Thoracic aorta (tissue), 2 donors: Measurements from ENCODE around the gene TMEM134. TPM values are rescaled to one million over a fixed set of nuclear protein-coding genes. Genes with fewer than 3 reads are reported as not detected.

ENCODE experiments used
- ATAC-seq: fragments of 150-250 bp; one replicate; pipeline ENCODE4 v1.8.0; 2017; ENCODE audit warnings: low read depth; ENCODE audit not compliant: insufficient number of reproducible peaks, low FRiP score
- DNase-seq: peaks from one replicate; pipeline ENCODE4 v3.0.0-alpha.2; 2020; ENCODE audit warnings: low spot score
- H3K27ac ChIP-seq, 2 donors: fragments of 200-600 bp; sonication (generic); 1 replicate in 1 of 2; 2 replicates in 1 of 2; pipeline ENCODE4 v1.5.1; 2016; ENCODE audit warnings: mild to moderate bottlenecking in 2 of 2, moderate library complexity in 2 of 2
- H3K27me3 ChIP-seq: fragments of 200-600 bp; sonication (generic); replicated peaks from 2 replicates; pipeline ENCODE4 v1.6.0; 2016; ENCODE audit warnings: mild to moderate bottlenecking; ENCODE audit not compliant: insufficient read depth
- H3K36me3 ChIP-seq: fragments of 200-600 bp; sonication (generic); one replicate; pipeline ENCODE4 v1.5.1; 2016
- H3K4me1 ChIP-seq, 2 donors: fragments of 200-600 bp; sonication (generic); 1 replicate in 1 of 2; 2 replicates in 1 of 2; pipeline versions ENCODE4 v1.5.1 to v1.6.0; 2016; ENCODE audit warnings: low read depth in 2 of 2, mild to moderate bottlenecking in 1 of 2; ENCODE audit not compliant: control insufficient read depth in 1 of 2
- H3K4me3 ChIP-seq: fragments of 200-600 bp; sonication (generic); 2 replicates; pipeline ENCODE4 v1.5.1; 2016; ENCODE audit warnings: mild to moderate bottlenecking
- H3K9me3 ChIP-seq: fragments of 200-600 bp; sonication (generic); 2 replicates; pipeline ENCODE4 v1.5.1; 2016
- total RNA-seq, 2 donors: library from RNA; depleted of rRNA; stranded (reverse); fragments of >200 nt; gene quantifications; one replicate each; pipeline versions ENCODE4 v1.1.0 to v1.2.3, GENCODE V29; 2016
- TF ChIP-seq, protein P1 (sequence below): fragments of 200-600 bp; sonication (generic); IDR thresholded peaks from one replicate; pipeline ENCODE4 v1.5.1; 2019; ENCODE audit warnings: antibody characterized with exemption

The TMEM134 gene
- total RNA-seq, 2 donors from 2014 or later, result 66.7 to 67.7 TPM

DNA sequence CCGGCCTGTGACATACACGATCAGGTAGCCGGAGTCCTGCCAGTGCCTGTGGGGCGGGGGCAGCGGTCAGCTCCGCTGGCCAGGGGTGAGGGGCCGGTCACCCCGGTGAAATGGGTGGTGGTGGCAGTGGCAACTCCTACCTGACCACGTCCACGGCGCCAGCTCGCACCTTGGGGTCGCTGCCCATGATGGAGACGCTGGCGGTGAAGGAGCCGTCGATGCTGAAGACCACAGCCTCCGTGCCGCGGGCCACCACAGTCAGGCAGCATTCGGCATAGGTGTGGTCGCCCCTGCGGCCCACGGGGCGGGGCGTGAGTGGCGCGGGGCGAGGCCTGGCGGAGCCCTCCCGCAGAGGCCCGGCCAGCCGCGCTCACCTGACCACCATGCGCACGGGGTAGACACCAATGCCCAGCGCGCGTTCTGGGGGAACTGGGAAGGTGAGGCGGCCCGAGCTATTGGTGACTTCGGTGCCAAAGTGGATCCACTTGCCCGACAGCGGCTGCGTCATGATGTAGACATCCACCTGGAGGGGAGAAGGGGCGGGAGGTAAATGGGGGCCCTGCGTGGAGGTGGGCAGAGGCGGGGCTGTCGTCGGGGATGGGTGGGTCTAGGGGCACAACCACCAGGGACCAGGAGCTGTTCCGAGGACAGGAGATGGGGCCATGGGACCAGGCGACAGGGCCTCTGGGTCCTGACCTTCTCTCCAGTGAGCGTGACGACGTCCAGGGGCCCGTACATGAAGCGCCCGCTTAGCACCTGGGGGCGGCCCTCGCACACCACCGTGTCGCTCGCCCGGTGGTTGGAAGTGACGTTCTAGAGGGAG lies 24.7 kb upstream of the TMEM134 start:
- H3K27me3 ChIP-seq, result no peaks in the 10 kb centered on the region
- no peak overlapping the region for H3K4me3 ChIP-seq
- DNase-seq (no peak), ATAC-seq (no peak)
- H3K9me3 ChIP-seq, result no peaks in the 10 kb centered on the region
- H3K4me1 ChIP-seq, result no peaks in the 10 kb centered on the region
- peaks cover 50% of the 10 kb centered on the region for H3K36me3 ChIP-seq
- H3K27ac ChIP-seq, result no peak overlapping the region
- TF ChIP-seq, protein P1, sequence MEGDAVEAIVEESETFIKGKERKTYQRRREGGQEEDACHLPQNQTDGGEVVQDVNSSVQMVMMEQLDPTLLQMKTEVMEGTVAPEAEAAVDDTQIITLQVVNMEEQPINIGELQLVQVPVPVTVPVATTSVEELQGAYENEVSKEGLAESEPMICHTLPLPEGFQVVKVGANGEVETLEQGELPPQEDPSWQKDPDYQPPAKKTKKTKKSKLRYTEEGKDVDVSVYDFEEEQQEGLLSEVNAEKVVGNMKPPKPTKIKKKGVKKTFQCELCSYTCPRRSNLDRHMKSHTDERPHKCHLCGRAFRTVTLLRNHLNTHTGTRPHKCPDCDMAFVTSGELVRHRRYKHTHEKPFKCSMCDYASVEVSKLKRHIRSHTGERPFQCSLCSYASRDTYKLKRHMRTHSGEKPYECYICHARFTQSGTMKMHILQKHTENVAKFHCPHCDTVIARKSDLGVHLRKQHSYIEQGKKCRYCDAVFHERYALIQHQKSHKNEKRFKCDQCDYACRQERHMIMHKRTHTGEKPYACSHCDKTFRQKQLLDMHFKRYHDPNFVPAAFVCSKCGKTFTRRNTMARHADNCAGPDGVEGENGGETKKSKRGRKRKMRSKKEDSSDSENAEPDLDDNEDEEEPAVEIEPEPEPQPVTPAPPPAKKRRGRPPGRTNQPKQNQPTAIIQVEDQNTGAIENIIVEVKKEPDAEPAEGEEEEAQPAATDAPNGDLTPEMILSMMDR, result no peak

DNA sequence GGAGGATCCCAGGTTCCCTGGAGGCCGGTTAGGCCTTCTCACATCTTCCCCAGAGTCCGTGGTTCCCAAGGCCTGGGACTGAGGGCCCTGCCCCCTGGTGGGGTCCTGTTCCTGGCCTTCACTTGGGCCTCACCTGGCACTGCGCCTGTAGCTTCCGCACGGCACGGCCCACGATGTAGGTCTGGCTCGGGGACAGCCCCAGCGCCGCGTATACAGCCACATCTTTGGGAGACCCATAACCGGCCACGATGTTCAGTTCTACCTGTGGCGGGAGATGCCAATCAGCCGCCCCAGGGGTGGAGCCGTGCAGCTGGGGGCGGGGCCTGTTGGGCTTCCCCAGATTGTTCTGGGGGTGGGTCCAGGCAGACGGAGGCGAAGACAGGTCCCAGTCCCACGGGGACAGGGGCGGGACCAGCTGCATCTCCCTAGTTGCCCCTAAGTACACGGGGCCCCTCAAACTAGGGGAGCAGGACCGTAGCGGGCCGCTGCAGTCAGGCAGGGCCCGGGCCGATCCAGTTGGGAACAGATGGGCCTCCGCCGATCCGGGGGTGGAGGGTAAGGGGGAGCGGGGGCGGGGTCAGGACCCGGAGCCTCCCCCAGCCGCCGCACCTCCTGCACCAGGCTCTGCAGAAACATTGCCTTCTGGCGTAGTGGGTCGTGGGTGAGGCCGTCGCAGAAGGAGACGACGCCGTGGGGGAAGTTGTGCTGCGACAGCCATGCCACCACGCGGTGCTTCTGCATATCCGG lies 23.9 kb upstream of the TMEM134 start:
- TF ChIP-seq, protein P1, result no peak
- no peaks in the 10 kb centered on the region for H3K4me1 ChIP-seq
- H3K27me3 ChIP-seq, result no peaks in the 10 kb centered on the region
- no peak overlapping the region for H3K4me3 ChIP-seq
- H3K27ac ChIP-seq, result no peak overlapping the region
- peaks cover 53% of the 10 kb centered on the region for H3K36me3 ChIP-seq
- ATAC-seq (no peak), DNase-seq (no peak)
- H3K9me3 ChIP-seq, result no peaks in the 10 kb centered on the region

DNA sequence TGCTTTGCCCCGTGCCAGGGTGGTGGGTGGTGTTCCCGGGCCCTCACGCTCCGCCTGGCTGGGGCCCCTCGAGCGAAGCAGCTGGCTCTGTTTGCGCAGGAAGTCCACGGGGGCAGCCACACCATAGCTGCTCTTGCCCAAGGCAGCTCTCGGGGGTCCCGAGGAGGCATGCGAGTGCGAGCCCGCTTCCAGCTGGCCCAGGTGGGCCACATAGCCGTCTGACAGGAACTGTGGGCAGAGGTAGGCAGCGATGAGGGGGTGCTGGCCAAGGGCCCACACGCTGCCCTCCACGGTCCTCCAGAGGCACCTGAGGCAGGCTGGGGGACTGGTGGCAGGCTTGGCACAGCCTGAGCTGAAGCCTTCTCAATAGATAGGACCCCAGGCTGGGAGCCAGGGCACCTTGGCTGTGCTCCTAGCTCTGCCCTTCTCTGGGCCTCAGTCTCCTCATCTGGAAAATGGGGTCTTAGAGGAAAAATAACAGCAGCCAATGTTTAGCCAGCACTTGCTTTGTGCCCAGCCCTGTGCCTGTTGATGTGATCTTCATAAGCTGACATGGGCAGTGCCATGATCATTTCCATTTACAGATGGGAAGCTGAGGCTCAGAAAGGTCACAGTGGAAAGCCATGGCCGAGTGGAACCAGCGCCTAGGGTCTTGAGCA lies 23.1 kb upstream of the TMEM134 start:
- DNase-seq (no peak), ATAC-seq (no peak)
- Histone ChIP-seq H3K4me1 (no peaks in the 10 kb centered on the region), H3K4me3 (no peak overlapping the region), H3K9me3 (no peaks in the 10 kb centered on the region), H3K36me3 (peaks cover 52% of the 10 kb centered on the region), H3K27me3 (no peaks in the 10 kb centered on the region), H3K27ac (no peak overlapping the region)
- TF ChIP-seq, protein P1, result no peak

DNA sequence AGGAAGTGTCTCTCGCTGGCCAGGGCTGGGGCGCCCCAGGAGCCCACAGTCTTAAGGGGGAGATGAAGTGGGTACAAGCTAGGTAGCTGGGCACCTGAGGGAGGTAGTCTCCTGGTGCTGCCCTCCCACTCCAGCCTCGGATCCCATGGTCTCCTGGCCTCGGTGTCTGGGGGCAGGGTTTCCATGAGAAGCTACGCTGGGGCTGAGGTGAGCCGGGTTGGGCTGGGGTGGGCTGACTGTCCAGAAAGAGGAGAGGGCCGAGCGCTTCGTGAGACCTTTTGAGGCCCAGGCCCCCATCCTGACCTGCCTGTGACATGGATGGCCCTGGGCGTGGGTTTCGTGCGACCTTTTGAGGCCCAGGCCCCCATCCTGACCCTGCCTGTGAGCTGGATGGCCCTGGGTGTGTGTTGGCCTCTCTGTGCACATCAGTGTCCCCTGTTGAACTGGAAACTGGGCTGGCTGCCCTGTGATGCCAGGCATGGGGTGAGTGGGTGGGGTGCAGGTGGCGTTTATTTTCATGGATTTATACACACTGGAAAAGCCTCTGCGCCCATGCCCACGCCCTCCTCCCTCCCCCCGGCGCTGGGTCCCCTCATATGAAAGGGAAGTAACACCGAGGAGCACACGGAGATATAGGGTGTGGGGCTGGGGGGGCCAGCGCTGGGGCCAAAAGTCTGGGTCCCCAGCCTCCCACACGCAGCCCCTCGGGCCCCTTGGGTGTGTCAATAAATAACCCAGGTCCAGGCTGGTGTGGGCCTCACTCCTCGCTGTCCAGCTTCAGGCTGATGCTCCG lies 22.4 kb upstream of the TMEM134 start:
- Histone ChIP-seq H3K4me1 (no peaks in the 10 kb centered on the region), H3K9me3 (no peaks in the 10 kb centered on the region), H3K4me3 (no peak overlapping the region), H3K27ac (no peak overlapping the region), H3K27me3 (no peaks in the 10 kb centered on the region), H3K36me3 (peaks cover 49% of the 10 kb centered on the region)
- DNase-seq (no peak), ATAC-seq (no peak)
- TF ChIP-seq, protein P1, result no peak
